Measurements from ENCODE around the gene ZNF112.

The ZNF112 gene

DNA sequence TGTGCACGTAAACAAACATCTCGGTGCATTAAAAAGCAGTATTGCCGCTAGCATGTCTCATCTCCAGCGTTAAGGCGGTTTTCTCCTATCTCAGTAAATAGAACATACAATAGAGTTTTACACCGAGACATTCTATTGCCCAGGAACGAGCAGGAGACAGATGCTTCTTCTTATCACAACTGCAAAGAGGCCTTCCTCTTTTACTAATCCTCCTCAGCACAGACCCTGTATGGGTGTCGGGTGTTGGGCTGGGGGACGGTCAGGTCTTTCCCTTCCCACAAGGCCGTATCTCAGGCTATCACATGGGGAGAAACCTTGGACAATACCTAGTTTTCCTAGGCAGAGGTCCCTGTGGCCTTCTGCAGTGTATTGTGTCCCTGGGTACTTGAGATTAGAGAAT is 75.6 kb downstream of the ZNF112 start:
- no peak for FAIRE-seq

DNA sequence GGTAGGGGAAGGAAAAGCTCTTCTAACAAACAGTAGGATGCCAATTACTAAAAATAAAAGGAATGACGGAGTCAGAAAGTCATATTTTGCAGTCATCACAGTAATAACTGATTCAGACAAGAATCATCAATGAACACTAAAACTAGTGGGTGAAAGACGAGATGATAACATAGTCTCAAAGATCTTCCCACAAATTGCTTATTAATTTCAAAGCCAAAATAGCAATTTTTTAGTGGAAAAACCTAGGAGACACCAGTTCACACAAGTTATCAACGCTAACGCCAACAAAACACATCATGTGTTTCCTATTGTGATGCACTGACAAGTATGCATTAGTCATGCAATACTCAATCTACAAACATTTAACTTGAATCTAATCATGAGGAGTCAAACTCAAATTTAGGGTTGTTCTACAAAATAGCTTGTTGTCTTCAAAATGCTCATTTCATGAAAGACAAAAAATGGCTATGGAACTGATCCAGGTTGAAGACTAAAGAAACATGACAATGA is 78.2 kb downstream of the ZNF112 start:
- no peak for FAIRE-seq

- no peak for FAIRE-seq
Observed at GRCh38 chr19:44277331-44277730, 79.1 kb downstream of the ZNF112 start.
